ENCODE measurements around the gene DNAH3.

- TF ChIP-seq POLR2AphosphoS5 (IDR thresholded peaks at IDR 0.05; ENCODE audit: borderline replicate concordance, low read depth, low read length) (no peak), EZH2 (IDR thresholded peaks at IDR 0.05) (no peak), FOXP2 (optimal IDR thresholded peaks at IDR 0.05; ENCODE audit: control extremely low read depth, extremely low read length, insufficient read depth) (no peak)
These were observed 264.3 kb downstream of the DNAH3 start for GRCh38 chr16:20886320-20886719.

Data from SK-N-MC (cell line).